ENCODE measurements around the gene SLC27A2.
"Not testable (repeated sequence)": the region's sequence is repeated elsewhere in the genome, so short reads cannot be mapped to it uniquely, and the experiment has no call there.

SLC27A2 gene

GRCh38 chr15:50181969-50182218, at the start of gene SLC27A2:
TSS of gene SLC27A2 (plus strand) at chr15:50182196. CDS start at chr15:50182428, 232 bp downstream.
- DNase-seq: peak; percentile 82

GRCh38 chr15:50132251-50132984, 49.6 kb upstream of the SLC27A2 start:
- not testable (repeated sequence) for DNase-seq

GRCh38 chr15:50134524-50135024, 47.4 kb upstream of the SLC27A2 start:
- no peak for DNase-seq

GRCh38 chr15:50135031-50135551, 46.9 kb upstream of the SLC27A2 start:
- DNase-seq: no peak

- peak; percentile 7 for DNase-seq
Measured at GRCh38 chr15:50137330-50137761, 44.6 kb upstream of the SLC27A2 start.

- no peak for DNase-seq
Measured at GRCh38 chr15:50137893-50138292, 44.1 kb upstream of the SLC27A2 start.

- DNase-seq: no peak
Measured at GRCh38 chr15:50138391-50138790, 43.6 kb upstream of the SLC27A2 start.

- peak; percentile 13 for DNase-seq
Measured at GRCh38 chr15:50140098-50140497, 41.9 kb upstream of the SLC27A2 start.

- no peak for DNase-seq
Measured at GRCh38 chr15:50140983-50141382, 41.0 kb upstream of the SLC27A2 start.

- no peak for DNase-seq
Measured at GRCh38 chr15:50141856-50142255, 40.1 kb upstream of the SLC27A2 start.

GRCh38 chr15:50143255-50143860, 38.6 kb upstream of the SLC27A2 start:
- DNase-seq: no peak

- DNase-seq: peak; percentile 7
Measured at GRCh38 chr15:50144341-50145120, 37.5 kb upstream of the SLC27A2 start.

GRCh38 chr15:50145451-50145872, 36.5 kb upstream of the SLC27A2 start:
- DNase-seq: peak; percentile 94

- DNase-seq: no peak
Measured at GRCh38 chr15:50146632-50147031, 35.4 kb upstream of the SLC27A2 start.

- peak; percentile 75 for DNase-seq
Measured at GRCh38 chr15:50148362-50148963, 33.5 kb upstream of the SLC27A2 start.

GRCh38 chr15:50149090-50149489, 32.9 kb upstream of the SLC27A2 start:
- no peak for DNase-seq

- no peak for DNase-seq
Measured at GRCh38 chr15:50150349-50150748, 31.6 kb upstream of the SLC27A2 start.

- DNase-seq: no peak
Measured at GRCh38 chr15:50150851-50151250, 31.1 kb upstream of the SLC27A2 start.

GRCh38 chr15:50151476-50151875, 30.5 kb upstream of the SLC27A2 start:
- no peak for DNase-seq

GRCh38 chr15:50158236-50158635, 23.8 kb upstream of the SLC27A2 start:
- DNase-seq: not testable (repeated sequence)

GRCh38 chr15:50162969-50163718, 18.9 kb upstream of the SLC27A2 start:
- no peak for DNase-seq

GRCh38 chr15:50163719-50164410, 18.1 kb upstream of the SLC27A2 start:
- DNase-seq: no peak

Data from eye (tissue), 1 donor.